Ovary (tissue), 9 donors: ENCODE results near the gene TANC1. TPM values are rescaled to one million over a fixed set of nuclear protein-coding genes. Genes with fewer than 3 reads are reported as not detected.

Experiments used
- DNase-seq, 5 donors: peaks; one replicate each; pipeline ENCODE4 v3.0.0-alpha.2; 2019 to 2020
- H3K27ac ChIP-seq, 2 donors: fragments of 200-600 bp; one replicate each; pipeline versions ENCODE4 v1.5.1 to v1.8.0; 2019 to 2022
- H3K27me3 ChIP-seq: fragments of 200-600 bp; one replicate; pipeline ENCODE4 v1.8.0; 2022
- H3K36me3 ChIP-seq: fragments of 200-600 bp; sonication (generic); one replicate; pipeline ENCODE4 v1.5.1; 2019
- H3K4me1 ChIP-seq: one replicate; pipeline ENCODE4 v1.8.1; 2013; ENCODE audit warnings: mild to moderate bottlenecking, moderate library complexity; ENCODE audit not compliant: insufficient read depth
- H3K4me3 ChIP-seq: fragments of 200-600 bp; sonication (generic); one replicate; pipeline ENCODE4 v1.5.1; 2017
- H3K9me3 ChIP-seq, 2 donors: fragments of 200-600 bp in 1 of 2; sonication (generic) in 1 of 2; one replicate each; pipeline versions ENCODE4 v1.5.1 to v1.8.1; 2013 to 2019; ENCODE audit warnings: mild to moderate bottlenecking in 1 of 2, moderate library complexity in 1 of 2
- EP300 ChIP-seq: sonication (generic); formaldehyde crosslinking; IDR thresholded peaks from one replicate; pipeline ENCODE4 v1.6.1; 2017; ENCODE audit warnings: antibody characterized with exemption
- POLR2A ChIP-seq: fragments of 450-650 bp; IDR thresholded peaks from one replicate; pipeline ENCODE4 v1.6.1; 2017; ENCODE audit warnings: antibody characterized with exemption, mild to moderate bottlenecking, moderate library complexity
- WGBS, 3 donors: extraction: QIAGEN DNeasy Blood & Tissue Kit in 1 of 3; methylation state at CpG; one replicate each; pipeline versions ENCODE4 v1.1.5 to v1.1.7; 2013 to 2017; 5-methylcytosine and 5-hydroxymethylcytosine counted together
- intact Hi-C, 4 donors: fragments of 100-400 bp; cut with DNase I; formaldehyde crosslinking; loops; one replicate each; pipeline versions ENCODE4 v1.11.0 to v1.15.1; 2022 to 2023
- polyA plus RNA-seq, 2 donors: library from polyadenylated mRNA; stranded (reverse); fragments of 200-250 nt in 1 of 2; fragments of 350-450 nt in 1 of 2; fragmentation: Illumina TruSeq in 1 of 2; extraction: RNeasy Lipid Tissue Mini Kit (QIAGEN cat#74804) in 1 of 2; gene quantifications; one replicate each; pipeline ENCODE4 v1.2.3, GENCODE V29; 2013 to 2014
- total RNA-seq, 7 donors: library from RNA; depleted of rRNA in 2 of 7; stranded (reverse); fragments of >200 nt in 2 of 7; fragmentation: NEBNext Ultra II Directional in 3 of 7; extraction: Animal tissue kit (Norgen Biotek cat#: 25700) in 3 of 7; gene quantifications; one replicate each; pipeline versions ENCODE4 v1.1.0 to v1.2.4, GENCODE V29; 2016 to 2023
- TF ChIP-seq, protein P1 (sequence below), 3 donors: fragments of 450-650 bp in 2 of 3; fragments of 200-600 bp in 1 of 3; IDR thresholded peaks; one replicate each; pipeline versions ENCODE4 v1.5.1 to v1.8.0; 2016 to 2022; ENCODE audit warnings: antibody characterized with exemption in 3 of 3, mild to moderate bottlenecking in 1 of 3
- donor health status: DM: no; HTN: no; CAD: no; lungs with moderate emphysema.
- donor health status: DM: no; HTN: no; CAD: no.
- donor health status: Bipolar disorder and iron deficiency.
- donor health status: DM: yes; HTN: yes; CAD: no.
- donor health status: DM: no; HTN: no; CAD: no.
- donor health status: DM: yes; HTN: yes; CAD: no.

The TANC1 gene
- total and polyA plus RNA-seq, 9 donors = 12.2 to 39.2 (median 25.8) TPM

GRCh38 chr2:159200498-159200897 is 232.1 kb downstream of the TANC1 start:
- Histone ChIP-seq H3K36me3 (no peaks in the 10 kb centered on the region), H3K27me3 (no peaks in the 10 kb centered on the region), H3K9me3 (no peaks in the 10 kb centered on the region), H3K27ac (no peak overlapping the region), H3K4me3 (no peak overlapping the region), H3K4me1 (no peaks in the 10 kb centered on the region)
- intact Hi-C loops = no loop called here
- TF ChIP-seq, protein P1, sequence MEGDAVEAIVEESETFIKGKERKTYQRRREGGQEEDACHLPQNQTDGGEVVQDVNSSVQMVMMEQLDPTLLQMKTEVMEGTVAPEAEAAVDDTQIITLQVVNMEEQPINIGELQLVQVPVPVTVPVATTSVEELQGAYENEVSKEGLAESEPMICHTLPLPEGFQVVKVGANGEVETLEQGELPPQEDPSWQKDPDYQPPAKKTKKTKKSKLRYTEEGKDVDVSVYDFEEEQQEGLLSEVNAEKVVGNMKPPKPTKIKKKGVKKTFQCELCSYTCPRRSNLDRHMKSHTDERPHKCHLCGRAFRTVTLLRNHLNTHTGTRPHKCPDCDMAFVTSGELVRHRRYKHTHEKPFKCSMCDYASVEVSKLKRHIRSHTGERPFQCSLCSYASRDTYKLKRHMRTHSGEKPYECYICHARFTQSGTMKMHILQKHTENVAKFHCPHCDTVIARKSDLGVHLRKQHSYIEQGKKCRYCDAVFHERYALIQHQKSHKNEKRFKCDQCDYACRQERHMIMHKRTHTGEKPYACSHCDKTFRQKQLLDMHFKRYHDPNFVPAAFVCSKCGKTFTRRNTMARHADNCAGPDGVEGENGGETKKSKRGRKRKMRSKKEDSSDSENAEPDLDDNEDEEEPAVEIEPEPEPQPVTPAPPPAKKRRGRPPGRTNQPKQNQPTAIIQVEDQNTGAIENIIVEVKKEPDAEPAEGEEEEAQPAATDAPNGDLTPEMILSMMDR (IDR thresholded peaks at IDR 0.05) = no peak
- TF ChIP-seq POLR2A = no peak
- no peak for TF ChIP-seq EP300
- WGBS, 3 donors = 59 to 100% (median 78%) methylated on average over 1 of the region's 1 CpG
- DNase-seq = no peak

DNA sequence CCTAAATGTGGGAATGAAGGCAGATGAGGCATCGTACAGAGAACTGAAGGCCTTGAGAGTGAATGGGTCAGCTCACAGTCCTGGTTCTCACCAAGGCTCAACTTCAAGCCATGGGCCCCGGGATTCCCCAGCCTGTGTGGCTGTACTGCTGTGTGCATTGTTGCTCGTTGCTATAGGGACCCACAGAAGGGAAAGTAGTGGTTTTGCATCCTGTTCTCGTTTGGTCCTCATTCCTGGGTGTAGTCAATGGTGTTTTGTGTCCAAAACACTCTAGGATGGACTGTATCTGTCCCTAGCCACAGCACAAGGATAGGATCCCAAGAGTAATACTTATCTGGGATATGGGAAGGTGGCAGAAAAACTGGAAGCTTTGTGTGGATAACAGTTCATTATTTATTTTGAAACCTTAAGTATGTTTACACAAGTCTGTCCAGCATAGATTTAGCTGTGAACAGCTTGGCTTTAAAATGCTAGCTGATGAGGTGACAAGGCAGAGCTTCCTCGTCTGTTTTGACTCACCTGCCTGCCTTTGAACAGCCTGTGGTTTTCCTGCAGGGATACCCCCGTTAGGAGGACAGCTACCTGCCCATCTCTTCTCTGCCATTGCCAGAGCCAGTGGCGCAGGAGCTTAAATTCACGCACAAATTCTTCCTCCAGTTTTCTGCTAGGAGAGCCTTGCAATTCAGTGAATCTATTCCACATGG is 233.1 kb downstream of the TANC1 start:
- no peak overlapping the region for H3K27ac ChIP-seq
- H3K36me3 ChIP-seq = no peaks in the 10 kb centered on the region
- 78 to 85% (median 80%) methylated on average over 8 of the region's 8 CpGs for WGBS, 3 donors
- H3K4me3 ChIP-seq = no peak overlapping the region
- no peaks in the 10 kb centered on the region for H3K27me3 ChIP-seq
- no peaks in the 10 kb centered on the region for H3K9me3 ChIP-seq
- no peak for DNase-seq
- intact Hi-C loops = no loop called here
- TF ChIP-seq, protein P1 (IDR thresholded peaks at IDR 0.05) = no peak
- no peak for TF ChIP-seq POLR2A
- TF ChIP-seq EP300 = no peak
- H3K4me1 ChIP-seq = no peaks in the 10 kb centered on the region

- 17 to 19% (median 18%) methylated on average over 4 of the region's 4 CpGs for WGBS, 3 donors
- no peaks in the 10 kb centered on the region for H3K9me3 ChIP-seq
- peak in 1 of 5 donors; percentile 36 for DNase-seq
- no peak overlapping the region for H3K4me3 ChIP-seq
- intact Hi-C loops = no loop called here
- no peak overlapping the region for H3K27ac ChIP-seq
- no peaks in the 10 kb centered on the region for H3K4me1 ChIP-seq
- H3K36me3 ChIP-seq = no peaks in the 10 kb centered on the region
- H3K27me3 ChIP-seq = no peaks in the 10 kb centered on the region
- TF ChIP-seq POLR2A (no peak), EP300 (no peak)
- TF ChIP-seq, protein P1 (IDR thresholded peaks at IDR 0.05) = no peak
Observed at GRCh38 chr2:159202568-159203071, 234.2 kb downstream of the TANC1 start.

DNA sequence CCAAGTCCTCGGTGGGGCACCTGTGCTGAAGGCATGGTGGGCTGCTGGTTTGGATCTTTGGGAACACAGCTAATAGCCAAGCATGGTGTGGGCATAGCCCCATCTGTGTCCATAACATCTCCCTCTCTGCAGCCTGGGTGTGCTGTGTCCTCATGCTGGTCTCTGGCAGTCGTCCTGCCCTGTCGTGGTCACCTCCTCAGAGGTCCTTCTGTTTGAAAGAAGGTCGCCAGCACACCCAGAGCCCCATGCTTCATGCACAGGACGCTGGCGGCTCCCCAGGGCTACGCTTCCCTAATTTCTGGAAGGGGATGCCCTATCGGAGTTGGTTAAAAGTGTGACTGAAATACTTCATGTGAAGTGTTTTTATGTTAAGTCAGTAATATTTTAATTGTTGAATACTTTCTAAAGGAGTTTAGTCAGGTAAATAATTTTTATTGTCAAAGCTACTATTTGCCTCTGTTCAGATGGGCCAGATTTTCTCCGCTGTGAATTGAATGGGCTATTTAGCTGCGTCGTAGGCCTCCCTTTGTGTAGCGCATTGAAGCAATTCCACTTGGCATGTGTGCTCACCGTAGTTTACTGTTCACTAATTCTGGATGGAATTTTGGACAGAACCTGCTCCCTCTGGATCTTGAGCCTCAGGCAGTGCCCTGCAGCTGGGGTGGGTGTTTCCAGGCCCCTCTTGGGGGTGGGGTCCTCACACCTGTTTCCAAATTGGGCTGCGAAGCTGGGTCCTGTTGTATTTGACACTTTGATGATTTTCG is 236.1 kb downstream of the TANC1 start:
- Histone ChIP-seq H3K36me3 (no peaks in the 10 kb centered on the region), H3K27ac (no peak overlapping the region), H3K27me3 (no peaks in the 10 kb centered on the region), H3K4me1 (no peaks in the 10 kb centered on the region), H3K9me3 (no peaks in the 10 kb centered on the region), H3K4me3 (no peak overlapping the region)
- 93 to 96% (median 94%) methylated on average over 15 of the region's 15 CpGs for WGBS, 3 donors
- TF ChIP-seq, protein P1 (IDR thresholded peaks at IDR 0.05) = no peak
- TF ChIP-seq POLR2A = no peak
- TF ChIP-seq EP300 = no peak
- DNase-seq = no peak
- intact Hi-C loops = no loop called here
